GM21528 (cell line): ENCODE results near the gene AK9.

Experiments
- ATAC-seq: cut with Tn5 transposase; IDR thresholded peaks from one replicate; pipeline ENCODE4 v1.9.1; 2021; ENCODE audit warnings: mild to moderate bottlenecking, moderate library complexity; ENCODE audit not compliant: unreplicated experiment, low FRiP score

The AK9 gene

GRCh38 chr6:109485266-109485935 is 205.6 kb downstream of the AK9 start:
- ATAC-seq = no peak

- no peak for ATAC-seq
Observed at GRCh38 chr6:109484122-109484521, 206.9 kb downstream of the AK9 start.

- ATAC-seq = peak; percentile 3
Observed at GRCh38 chr6:109483735-109484057, 207.3 kb downstream of the AK9 start.

GRCh38 chr6:109482905-109483734 is 207.9 kb downstream of the AK9 start, which contains the start of gene ZBTB24:
TSS of gene ZBTB24 (minus strand) at chr6:109483219. CDS start at chr6:109482026, 1,193 bp downstream.
- peak; percentile 84 for ATAC-seq

- no peak for ATAC-seq
Observed at GRCh38 chr6:109480993-109481480, 210.0 kb downstream of the AK9 start.

GRCh38 chr6:109478841-109479624 is 212.0 kb downstream of the AK9 start:
- no peak for ATAC-seq

- ATAC-seq = no peak
Observed at GRCh38 chr6:109478222-109478805, 212.7 kb downstream of the AK9 start.

GRCh38 chr6:109477725-109478124 is 213.3 kb downstream of the AK9 start:
- peak; percentile 41 for ATAC-seq

- no peak for ATAC-seq
Observed at GRCh38 chr6:109477184-109477583, 213.8 kb downstream of the AK9 start.

GRCh38 chr6:109475625-109476024 is 215.4 kb downstream of the AK9 start:
- no peak for ATAC-seq

GRCh38 chr6:109474995-109475394 is 216.0 kb downstream of the AK9 start:
- no peak for ATAC-seq

GRCh38 chr6:109473120-109473519 is 217.9 kb downstream of the AK9 start:
- ATAC-seq = no peak

- peak; percentile 57 for ATAC-seq
Observed at GRCh38 chr6:109472132-109472995, 218.6 kb downstream of the AK9 start.

- ATAC-seq = no peak
Observed at GRCh38 chr6:109471105-109471810, 219.7 kb downstream of the AK9 start.

- no peak for ATAC-seq
Observed at GRCh38 chr6:109469591-109470189, 221.3 kb downstream of the AK9 start.

- no peak for ATAC-seq
Observed at GRCh38 chr6:109467696-109468095, 223.3 kb downstream of the AK9 start.

GRCh38 chr6:109466212-109466923 is 224.6 kb downstream of the AK9 start:
- ATAC-seq = no peak

- no peak for ATAC-seq
Observed at GRCh38 chr6:109465772-109466171, 225.2 kb downstream of the AK9 start.
